Loucy (cell line): ENCODE measurements around the gene TPRG1L.

ENCODE experiments used
- EZH2phosphoT487 ChIP-seq: fragments of 200-600 bp; IDR thresholded peaks from 2 replicates; pipeline ENCODE4 v1.6.1; 2018; ENCODE audit warnings: antibody characterized with exemption, mild to moderate bottlenecking, moderate library complexity, borderline replicate concordance
- TF ChIP-seq, protein P1 (sequence below): fragments of 200-600 bp; sonication (generic); conservative IDR thresholded peaks from 2 replicates; pipeline ENCODE4 v1.5.1; 2014; ENCODE audit warnings: mild to moderate bottlenecking, antibody characterized with exemption, low read length

DNA sequence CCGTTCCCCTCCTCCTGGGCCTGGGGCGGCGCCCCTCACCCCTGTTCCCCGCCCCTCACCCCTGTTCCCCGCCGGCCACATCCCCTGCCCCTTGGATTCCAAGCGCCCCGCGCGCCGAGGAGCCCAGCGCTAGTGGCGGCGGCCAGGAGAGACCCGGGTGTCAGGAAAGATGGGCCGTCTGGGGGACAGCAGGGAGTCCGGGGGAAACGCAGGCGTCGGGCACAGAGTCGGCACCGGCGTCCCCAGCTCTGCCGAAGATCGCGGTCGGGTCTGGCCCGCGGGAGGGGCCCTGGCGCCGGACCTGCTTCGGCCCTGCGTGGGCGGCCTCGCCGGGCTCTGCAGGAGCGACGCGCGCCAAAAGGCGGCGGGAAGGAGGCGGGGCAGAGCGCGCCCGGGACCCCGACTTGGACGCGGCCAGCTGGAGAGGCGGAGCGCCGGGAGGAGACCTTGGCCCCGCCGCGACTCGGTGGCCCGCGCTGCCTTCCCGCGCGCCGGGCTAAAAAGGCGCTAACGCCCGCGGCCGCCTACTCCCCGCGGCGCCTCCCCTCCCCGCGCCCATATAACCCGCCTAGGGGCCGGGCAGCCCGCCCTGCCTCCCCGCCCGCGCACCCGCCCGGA lies 27.2 kb downstream of the TPRG1L start, which contains the start of gene TP73:
- no peak for TF ChIP-seq EZH2phosphoT487
- TF ChIP-seq, protein P1, sequence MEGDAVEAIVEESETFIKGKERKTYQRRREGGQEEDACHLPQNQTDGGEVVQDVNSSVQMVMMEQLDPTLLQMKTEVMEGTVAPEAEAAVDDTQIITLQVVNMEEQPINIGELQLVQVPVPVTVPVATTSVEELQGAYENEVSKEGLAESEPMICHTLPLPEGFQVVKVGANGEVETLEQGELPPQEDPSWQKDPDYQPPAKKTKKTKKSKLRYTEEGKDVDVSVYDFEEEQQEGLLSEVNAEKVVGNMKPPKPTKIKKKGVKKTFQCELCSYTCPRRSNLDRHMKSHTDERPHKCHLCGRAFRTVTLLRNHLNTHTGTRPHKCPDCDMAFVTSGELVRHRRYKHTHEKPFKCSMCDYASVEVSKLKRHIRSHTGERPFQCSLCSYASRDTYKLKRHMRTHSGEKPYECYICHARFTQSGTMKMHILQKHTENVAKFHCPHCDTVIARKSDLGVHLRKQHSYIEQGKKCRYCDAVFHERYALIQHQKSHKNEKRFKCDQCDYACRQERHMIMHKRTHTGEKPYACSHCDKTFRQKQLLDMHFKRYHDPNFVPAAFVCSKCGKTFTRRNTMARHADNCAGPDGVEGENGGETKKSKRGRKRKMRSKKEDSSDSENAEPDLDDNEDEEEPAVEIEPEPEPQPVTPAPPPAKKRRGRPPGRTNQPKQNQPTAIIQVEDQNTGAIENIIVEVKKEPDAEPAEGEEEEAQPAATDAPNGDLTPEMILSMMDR: no peak
